Caco-2 (cell line): ENCODE data around the gene NUP210. TPM values are rescaled to one million over a fixed set of nuclear protein-coding genes. Genes with fewer than 3 reads are reported as not detected.
"Not testable (repeated sequence)": the region's sequence is repeated elsewhere in the genome, so short reads cannot be mapped to it uniquely, and the experiment has no call there.

Source experiments
- BruUV-seq: library from RNA; stranded (reverse); fragments of 400-500 nt; replicated peaks from 2 replicates; lab custom pipeline; 2021; lab: Mats Ljungman, UMichigan
- CTCF ChIA-PET: fragments of 300-600 bp; sonication (Branson Sonifier 250); formaldehyde crosslinking; loops from one replicate; lab custom pipeline; 2022; ENCODE audit warnings: antibody characterized with exemption; lab: Charles Lee
- POLR2A ChIA-PET: fragments of 300-600 bp; sonication (Branson Sonifier 250); formaldehyde crosslinking; loops from one replicate; lab custom pipeline; 2022; ENCODE audit warnings: antibody characterized with exemption; lab: Charles Lee
- DNase-seq, 2 experiments: peaks; one replicate each; pipeline versions ENCODE4 v3.0.0 to v3.0.0-alpha.2; 2020 to 2022
- H3K27me3 ChIP-seq: replicated peaks from 2 replicates; pipeline ENCODE4 v1.6.0; 2011; ENCODE audit warnings: low read length; ENCODE audit not compliant: control insufficient read depth, insufficient read depth
- H3K36me3 ChIP-seq: 2 replicates; pipeline ENCODE4 v1.5.1; 2011; ENCODE audit warnings: low read length; ENCODE audit not compliant: control insufficient read depth, insufficient read depth
- H3K4me1 ChIP-seq: fragments of 250-450 bp; sonication (Bioruptor Pico); 2 replicates; pipeline ENCODE4 v1.5.1; 2020; ENCODE audit warnings: mild to moderate bottlenecking
- H3K4me3 ChIP-seq: 2 replicates; pipeline ENCODE4 v1.5.1; 2011; ENCODE audit warnings: low read depth, mild to moderate bottlenecking, control low read depth, low read length
- H3K9me3 ChIP-seq: fragments of 250-450 bp; sonication (Bioruptor Pico); 2 replicates; pipeline ENCODE4 v1.5.1; 2020; ENCODE audit warnings: mild to moderate bottlenecking, moderate library complexity
- H3K27ac Mint-ChIP-seq: one replicate; pipeline ENCODE4 v1.8.0; 2022; ENCODE audit warnings: mixed read lengths; ENCODE audit not compliant: unreplicated experiment
- H3K27me3 Mint-ChIP-seq: one replicate; pipeline ENCODE4 v1.8.0; 2022; ENCODE audit warnings: mixed read lengths; ENCODE audit not compliant: insufficient read depth, unreplicated experiment
- H3K36me3 Mint-ChIP-seq: one replicate; pipeline ENCODE4 v1.8.0; 2022; ENCODE audit warnings: mild to moderate bottlenecking, mixed read lengths; ENCODE audit not compliant: insufficient read depth, unreplicated experiment
- H3K4me1 Mint-ChIP-seq: one replicate; pipeline ENCODE4 v1.8.0; 2022; ENCODE audit warnings: low read depth, mixed read lengths; ENCODE audit not compliant: unreplicated experiment
- H3K4me3 Mint-ChIP-seq: one replicate; pipeline ENCODE4 v1.8.0; 2022; ENCODE audit warnings: mild to moderate bottlenecking, moderate library complexity, mixed read lengths; ENCODE audit not compliant: unreplicated experiment
- H3K9me3 Mint-ChIP-seq: one replicate; pipeline ENCODE4 v1.8.0; 2022; ENCODE audit warnings: mixed read lengths; ENCODE audit not compliant: unreplicated experiment
- CTCF ChIP-seq, 2 experiments: fragments of 200-600 bp in 1 of 2; IDR thresholded peaks; 1 replicate in 1 of 2; 2 replicates in 1 of 2; pipeline versions ENCODE4 v1.5.1 to v1.8.0; 2011 to 2022; ENCODE audit warnings: antibody characterized with exemption in 1 of 2, control low read depth in 1 of 2, inconsistent platforms in 1 of 2, low read depth in 1 of 2, low read length in 1 of 2, mild to moderate bottlenecking in 1 of 2, moderate library complexity in 1 of 2; ENCODE audit not compliant: insufficient read depth in 1 of 2, severe bottlenecking in 1 of 2, unreplicated experiment in 1 of 2
- intact Hi-C: fragments of 100-400 bp; cut with micrococcal nuclease; formaldehyde crosslinking; loops from one replicate; pipeline ENCODE4 v1.10.0; 2022; ENCODE audit not compliant: unreplicated experiment
- total RNA-seq: library from RNA; stranded (reverse); gene quantifications from 2 replicates; pipeline ENCODE4 v1.2.3, GENCODE V29; 2022

The NUP210 gene
- total RNA-seq, 1 experiment from 2014 or later: 63.7 TPM

- Histone ChIP-seq H3K27me3 (no peaks in the 10 kb centered on the region), H3K4me1 (no peaks in the 10 kb centered on the region), H3K4me3 (no peak overlapping the region), H3K36me3 (no peaks in the 10 kb centered on the region; the same call in 1 of the 2 replicates), H3K9me3 (no peaks in the 10 kb centered on the region)
- ChIA-PET CTCF (no interaction called here), POLR2A (no interaction called here)
- peaks cover 41% of the 10 kb centered on the region for H3K36me3 Mint-ChIP-seq
- no peak overlapping the region for H3K27ac Mint-ChIP-seq
- H3K4me3 Mint-ChIP-seq: no peak overlapping the region
- no peak for TF ChIP-seq CTCF (IDR thresholded peaks at IDR 0.05; ENCODE audit: insufficient read depth in 1 of 2, low read depth in 1 of 2, low read length in 1 of 2, severe bottlenecking in 1 of 2, unreplicated experiment in 1 of 2)
- intact Hi-C loops: no loop called here
- no TSS peak for BruUV-seq
- no peaks in the 10 kb centered on the region for H3K27me3 Mint-ChIP-seq
- H3K9me3 Mint-ChIP-seq: no peaks in the 10 kb centered on the region
- no peaks in the 10 kb centered on the region for H3K4me1 Mint-ChIP-seq
- DNase-seq: no peak
Measured at GRCh38 chr3:13379201-13379830, 40.8 kb downstream of the NUP210 start.

- Mint-ChIP-seq H3K4me1 (no peaks in the 10 kb centered on the region), H3K4me3 (no peak overlapping the region), H3K27ac (no peak overlapping the region), H3K36me3 (peaks cover 38% of the 10 kb centered on the region), H3K27me3 (no peaks in the 10 kb centered on the region), H3K9me3 (no peaks in the 10 kb centered on the region)
- H3K4me1 ChIP-seq: no peaks in the 10 kb centered on the region
- H3K27me3 ChIP-seq: no peaks in the 10 kb centered on the region
- DNase-seq: no peak
- H3K36me3 ChIP-seq: no peaks in the 10 kb centered on the region; the same call in 1 of the 2 replicates
- no peak for TF ChIP-seq CTCF (IDR thresholded peaks at IDR 0.05; ENCODE audit: insufficient read depth in 1 of 2, low read depth in 1 of 2, low read length in 1 of 2, severe bottlenecking in 1 of 2, unreplicated experiment in 1 of 2)
- no peaks in the 10 kb centered on the region for H3K9me3 ChIP-seq
- ChIA-PET POLR2A (no interaction called here), CTCF (no interaction called here)
- BruUV-seq: no TSS peak
- no peak overlapping the region for H3K4me3 ChIP-seq
- intact Hi-C loops: no loop called here
Measured at GRCh38 chr3:13378155-13378554, 42.0 kb downstream of the NUP210 start.

- H3K27me3 ChIP-seq, BruUV-seq, H3K4me3 Mint-ChIP-seq, POLR2A ChIA-PET, H3K4me1 Mint-ChIP-seq, H3K9me3 Mint-ChIP-seq, H3K4me1 ChIP-seq, H3K27me3 Mint-ChIP-seq, CTCF ChIA-PET, H3K9me3 ChIP-seq, intact Hi-C loops, H3K36me3 ChIP-seq, H3K27ac Mint-ChIP-seq, H3K4me3 ChIP-seq, DNase-seq: not testable (repeated sequence)
- peaks cover 38% of the 10 kb centered on the region for H3K36me3 Mint-ChIP-seq
Measured at GRCh38 chr3:13377741-13378140, 42.4 kb downstream of the NUP210 start.
